GM12874 (cell line): Measurements from ENCODE around the gene PSEN1.

Source experiments
- CTCF ChIP-seq: IDR thresholded peaks from 2 replicates; pipeline ENCODE4 v1.5.1; 2011; ENCODE audit warnings: low read depth, mild to moderate bottlenecking, control low read depth, low read length, moderate library complexity; ENCODE audit not compliant: insufficient read depth

The PSEN1 gene

GRCh38 chr14:73263606-73264005, 127.3 kb downstream of the PSEN1 start:
- TF ChIP-seq CTCF: no peak

- no peak for TF ChIP-seq CTCF
Observed at GRCh38 chr14:73264080-73264884, 128.0 kb downstream of the PSEN1 start.

GRCh38 chr14:73264885-73265720, 128.8 kb downstream of the PSEN1 start:
- no peak for TF ChIP-seq CTCF

- no peak for TF ChIP-seq CTCF
Observed at GRCh38 chr14:73265721-73266046, 129.4 kb downstream of the PSEN1 start.

- TF ChIP-seq CTCF: no peak
Observed at GRCh38 chr14:73266317-73266716, 130.0 kb downstream of the PSEN1 start.

GRCh38 chr14:73267474-73267873, 131.2 kb downstream of the PSEN1 start:
- no peak for TF ChIP-seq CTCF

GRCh38 chr14:73269729-73270531, 133.6 kb downstream of the PSEN1 start:
- TF ChIP-seq CTCF: no peak
